ENCODE data around the gene DLGAP4. TPM values are rescaled to one million over a fixed set of nuclear protein-coding genes. Genes with fewer than 3 reads are reported as not detected.
A peak's percentile ranks its signal among the peaks of the same experiment; 100 is the strongest.

Gene DLGAP4
- total and polyA plus RNA-seq, 9 of the 15 experiments (the other 6 are each of a cell fraction or from before 2014, with no cell fraction given), result 0.31 to 34.1 (median 4.5) TPM

GRCh38 chr20:36461600-36462439 lies 155.7 kb downstream of the DLGAP4 start (continued):
- peak in 1 of 3 experiments; percentile 3 for TF ChIP-seq YY1 (IDR thresholded peaks at IDR 0.05; ENCODE audit: borderline replicate concordance in 1 of 3, control insufficient read depth in 1 of 3, extremely low read depth in 1 of 3, insufficient read depth in 3 of 3, insufficient read length in 1 of 3, insufficient replicate concordance in 2 of 3, low read depth in 1 of 3, low read length in 2 of 3)
- no peak for TF ChIP-seq FOXJ3 (CRISPR knock-in tag; IDR thresholded peaks at IDR 0.05)
- no peak for TF ChIP-seq RBM25 (IDR thresholded peaks at IDR 0.05; ENCODE audit: low read depth, low read length, severe bottlenecking)
- no peak for TF ChIP-seq ZNF282 (CRISPR knock-in tag; IDR thresholded peaks at IDR 0.05)
- no peak for TF ChIP-seq SNRNP70 (optimal IDR thresholded peaks at IDR 0.05; ENCODE audit: low read depth, low read length)
- TF ChIP-seq, protein P1, sequence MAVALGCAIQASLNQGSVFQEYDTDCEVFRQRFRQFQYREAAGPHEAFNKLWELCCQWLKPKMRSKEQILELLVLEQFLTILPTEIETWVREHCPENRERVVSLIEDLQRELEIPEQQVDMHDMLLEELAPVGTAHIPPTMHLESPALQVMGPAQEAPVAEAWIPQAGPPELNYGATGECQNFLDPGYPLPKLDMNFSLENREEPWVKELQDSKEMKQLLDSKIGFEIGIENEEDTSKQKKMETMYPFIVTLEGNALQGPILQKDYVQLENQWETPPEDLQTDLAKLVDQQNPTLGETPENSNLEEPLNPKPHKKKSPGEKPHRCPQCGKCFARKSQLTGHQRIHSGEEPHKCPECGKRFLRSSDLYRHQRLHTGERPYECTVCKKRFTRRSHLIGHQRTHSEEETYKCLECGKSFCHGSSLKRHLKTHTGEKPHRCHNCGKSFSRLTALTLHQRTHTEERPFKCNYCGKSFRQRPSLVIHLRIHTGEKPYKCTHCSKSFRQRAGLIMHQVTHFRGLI (CRISPR knock-in tag; IDR thresholded peaks at IDR 0.05), result no peak
- TF ChIP-seq PYGO2 (tag; IDR thresholded peaks at IDR 0.05), result no peak
- TF ChIP-seq ZBTB40 (IDR thresholded peaks at IDR 0.05), result peak; percentile 61
- no peak for TF ChIP-seq ZBTB40 (CRISPR knock-in tag; IDR thresholded peaks at IDR 0.05)
- no peak for TF ChIP-seq CBX2 (IDR thresholded peaks at IDR 0.05; ENCODE audit: insufficient read depth, low read length, poor library complexity, severe bottlenecking)
- TF ChIP-seq E2F1 (CRISPR knock-in tag; IDR thresholded peaks at IDR 0.05), result no peak
- TF ChIP-seq SAFB2 (IDR thresholded peaks at IDR 0.05; ENCODE audit: borderline replicate concordance, low read depth, low read length, severe bottlenecking), result no peak
- no peak for TF ChIP-seq STAT5A (IDR thresholded peaks at IDR 0.05; ENCODE audit: borderline replicate concordance, low read length)

Measured in K562 (cell line).